CD1c-positive myeloid dendritic cell (primary cell): ENCODE measurements around the gene THAP7.
"Not testable (repeated sequence)": the region's sequence is repeated elsewhere in the genome, so short reads cannot be mapped to it uniquely, and the experiment has no call there.

Experiments
- DNase-seq: peaks from one replicate; pipeline ENCODE4 v3.0.0-alpha.2; 2016; ENCODE audit errors: extremely low spot score

Gene THAP7

DNA sequence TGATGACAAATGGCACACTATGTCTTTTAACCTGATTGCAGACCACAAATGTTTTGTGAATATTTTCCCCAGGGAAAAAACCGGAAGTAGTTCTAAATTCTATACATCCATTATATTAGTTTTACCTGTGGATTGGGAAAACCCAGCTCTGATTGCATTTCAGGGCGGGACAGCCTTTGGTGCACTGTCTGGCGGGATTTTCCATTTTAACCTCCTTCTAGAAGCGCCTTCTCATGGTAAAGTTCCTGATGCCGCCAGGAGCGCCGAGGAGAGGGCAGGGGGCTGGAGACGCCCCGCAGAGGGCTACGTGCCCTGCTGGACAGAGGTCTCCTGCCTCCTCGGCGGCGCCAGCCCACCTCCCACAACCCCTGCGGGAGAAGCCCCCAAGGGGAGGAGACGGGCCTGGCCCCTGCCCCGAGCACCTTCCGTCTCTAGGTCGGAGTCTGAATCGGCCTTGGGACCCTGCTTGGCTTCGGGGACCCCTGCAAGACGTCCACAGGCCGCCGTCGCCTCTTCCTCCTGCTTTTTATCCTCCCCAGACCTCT lies 11.8 kb upstream of the THAP7 start:
- DNase-seq, result no peak

DNA sequence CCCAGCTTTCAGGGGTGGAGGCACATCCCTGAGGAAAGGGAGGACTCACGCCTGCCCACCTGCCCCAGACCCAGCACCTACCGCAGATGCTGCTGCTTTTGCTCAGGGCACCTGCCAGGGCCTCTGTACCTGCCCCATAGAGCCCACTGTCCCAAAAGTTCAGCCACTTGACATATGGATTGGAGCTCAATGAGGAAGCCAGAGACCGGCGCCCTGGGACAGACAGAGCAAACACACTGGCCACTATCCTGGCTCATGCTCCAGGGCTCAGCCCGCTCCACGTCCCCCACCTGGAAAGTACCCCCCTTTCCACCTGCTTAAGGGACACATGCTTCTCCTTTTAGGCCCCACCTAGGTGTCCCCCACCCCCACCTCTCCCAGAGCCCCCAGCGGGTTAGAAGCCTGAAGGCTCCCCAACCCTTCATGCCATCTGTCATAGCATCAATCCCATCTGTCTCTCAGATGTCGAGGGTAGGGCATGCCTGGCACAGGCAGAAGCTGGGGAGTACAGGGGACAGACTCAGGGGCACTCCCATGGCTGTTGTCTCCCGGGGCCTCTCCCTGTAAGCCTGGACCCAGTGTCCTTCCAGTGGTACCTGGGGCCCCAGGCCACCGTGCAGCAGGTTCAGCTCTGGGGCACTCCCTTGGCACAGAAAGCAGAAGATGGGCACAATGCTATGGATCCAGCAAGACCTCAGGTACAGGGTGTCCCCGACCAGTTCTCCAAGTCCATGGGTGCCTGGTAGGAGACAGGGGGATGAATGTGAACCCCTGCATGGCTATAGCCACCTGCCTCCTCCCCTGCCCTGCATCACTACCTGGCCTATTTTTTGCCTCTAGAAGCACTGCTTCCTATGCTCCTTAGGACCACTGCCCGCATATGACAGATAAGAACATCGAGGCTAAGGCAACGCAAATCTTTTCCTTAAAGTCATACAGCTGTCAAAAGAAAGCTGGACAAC lies 10.8 kb upstream of the THAP7 start:
- DNase-seq, result no peak

GRCh38 chr22:21010426-21011113 lies 8.7 kb upstream of the THAP7 start:
- DNase-seq, result no peak

DNA sequence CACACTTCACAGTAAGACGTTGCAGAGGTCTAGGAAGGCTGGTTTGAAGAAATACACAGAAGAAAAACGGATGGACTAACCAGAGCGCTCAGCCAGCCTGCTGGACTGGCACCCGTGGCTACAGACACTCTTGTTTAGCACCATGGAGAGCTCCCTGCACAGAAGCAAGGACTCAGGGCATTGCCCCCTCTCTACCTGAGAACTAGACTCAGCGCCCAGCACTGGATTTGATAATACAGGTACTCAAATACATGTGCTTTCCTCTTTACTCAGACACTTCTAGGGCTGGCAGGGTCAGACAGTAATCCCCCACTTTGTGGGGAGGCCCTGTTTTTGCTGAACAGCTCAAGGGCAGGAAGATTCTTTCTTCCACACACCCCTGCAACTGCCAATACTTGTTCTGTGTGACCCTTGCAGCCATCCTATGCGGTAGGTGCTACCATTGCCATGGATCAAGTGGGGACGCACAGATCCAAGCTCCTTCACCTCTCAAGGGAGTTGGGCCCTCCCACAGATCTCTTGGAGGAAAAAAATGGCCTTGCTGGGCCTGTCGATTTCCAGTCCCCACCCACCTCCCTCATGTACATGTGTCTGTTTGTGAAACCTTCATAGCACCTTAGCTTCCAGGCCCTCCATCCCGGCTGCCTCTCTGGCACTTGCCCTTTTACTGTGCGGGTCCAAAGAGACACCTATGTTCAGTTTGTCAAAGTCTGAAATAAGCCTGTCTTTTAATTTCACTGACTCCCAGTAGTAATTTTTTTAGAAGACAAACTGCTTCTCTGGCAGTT lies 7.9 kb upstream of the THAP7 start:
- peak; percentile 15 for DNase-seq

DNA sequence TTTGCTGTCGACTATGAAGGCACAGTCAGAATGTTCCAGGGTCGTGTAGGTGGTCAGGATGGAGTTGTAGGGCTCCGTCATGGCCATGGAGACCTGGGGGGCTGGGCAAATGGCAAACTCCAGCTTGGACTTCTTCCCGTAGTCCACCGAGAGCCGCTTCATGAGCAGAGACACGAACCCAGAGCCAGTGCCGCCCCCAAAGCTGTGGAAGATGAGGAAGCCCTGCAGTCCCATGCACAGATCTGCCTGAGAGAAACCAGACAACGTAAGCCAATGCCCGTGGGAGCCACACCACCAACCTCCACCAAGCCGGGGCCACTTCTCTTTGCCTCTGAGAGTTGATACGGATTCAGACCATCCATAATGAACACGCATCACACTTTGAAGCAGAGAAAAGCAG lies 7.3 kb upstream of the THAP7 start:
- DNase-seq, result not testable (repeated sequence)

DNA sequence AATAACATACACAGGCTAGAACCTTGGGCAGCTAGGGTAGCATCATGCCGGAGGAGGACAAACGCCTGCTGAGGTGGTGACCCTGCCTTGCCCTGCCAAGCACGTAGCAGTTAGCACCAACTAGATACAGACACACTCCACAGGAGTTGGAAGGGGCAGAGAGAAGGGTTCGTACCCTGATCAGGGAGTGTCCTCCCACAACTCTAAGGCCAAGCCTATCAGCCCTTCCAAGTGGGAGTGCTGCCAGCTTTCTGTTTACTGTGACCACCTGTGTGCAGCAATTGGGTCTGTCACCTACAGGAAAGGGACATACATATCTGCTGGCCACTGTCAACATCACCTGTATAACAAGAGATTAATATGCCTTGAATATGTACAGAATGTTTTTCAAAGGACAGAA lies 1.9 kb upstream of the THAP7 start:
- no peak for DNase-seq

GRCh38 chr22:21000987-21001600 lies 824 bp downstream of the THAP7 start:
- DNase-seq, result no peak

- DNase-seq, result no peak
These were observed 1.5 kb downstream of the THAP7 start for GRCh38 chr22:21000207-21000986.

DNA sequence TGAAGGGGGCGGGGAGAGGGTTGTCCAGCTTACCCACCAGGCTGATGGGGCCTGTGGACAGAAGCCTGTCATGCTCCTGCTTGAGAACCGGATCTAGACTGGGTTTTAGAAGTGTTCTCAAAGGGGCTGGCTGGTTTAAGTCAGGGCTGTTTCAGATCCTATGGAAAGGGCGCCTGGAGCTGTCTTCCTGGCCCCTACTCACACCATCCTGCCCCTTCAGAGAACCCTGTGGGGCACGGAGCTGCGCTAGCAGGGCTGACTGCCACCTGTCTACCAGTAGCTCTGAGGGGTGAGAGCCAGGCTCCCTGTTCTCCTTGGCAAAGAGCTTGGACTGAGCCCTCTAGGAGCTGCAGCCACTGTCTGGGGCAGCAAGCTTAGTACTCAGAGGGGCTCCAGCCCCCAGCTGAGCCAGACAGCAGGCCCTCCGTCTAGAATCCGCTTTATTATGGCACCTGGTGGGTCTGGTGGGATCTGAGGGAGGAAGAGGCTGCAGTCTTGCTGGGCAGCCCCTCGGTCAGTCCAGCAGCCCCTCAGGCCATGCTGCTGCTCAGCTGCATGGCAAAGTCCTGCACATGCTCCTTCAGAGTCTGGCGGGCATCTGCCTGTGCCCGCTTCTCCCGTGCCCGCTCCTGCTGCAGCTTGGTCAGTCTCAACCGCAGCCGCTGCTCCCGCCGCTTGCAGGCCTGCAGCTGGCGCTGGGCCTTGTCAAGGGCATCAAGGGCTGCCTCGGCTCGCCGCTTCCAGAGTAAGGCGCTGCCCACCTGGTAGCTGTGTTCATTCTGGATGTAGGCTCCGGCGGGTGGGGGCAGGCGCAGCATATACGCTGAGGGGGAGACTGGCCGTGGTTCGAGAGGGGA lies 2.3 kb downstream of the THAP7 start:
- no peak for DNase-seq

DNA sequence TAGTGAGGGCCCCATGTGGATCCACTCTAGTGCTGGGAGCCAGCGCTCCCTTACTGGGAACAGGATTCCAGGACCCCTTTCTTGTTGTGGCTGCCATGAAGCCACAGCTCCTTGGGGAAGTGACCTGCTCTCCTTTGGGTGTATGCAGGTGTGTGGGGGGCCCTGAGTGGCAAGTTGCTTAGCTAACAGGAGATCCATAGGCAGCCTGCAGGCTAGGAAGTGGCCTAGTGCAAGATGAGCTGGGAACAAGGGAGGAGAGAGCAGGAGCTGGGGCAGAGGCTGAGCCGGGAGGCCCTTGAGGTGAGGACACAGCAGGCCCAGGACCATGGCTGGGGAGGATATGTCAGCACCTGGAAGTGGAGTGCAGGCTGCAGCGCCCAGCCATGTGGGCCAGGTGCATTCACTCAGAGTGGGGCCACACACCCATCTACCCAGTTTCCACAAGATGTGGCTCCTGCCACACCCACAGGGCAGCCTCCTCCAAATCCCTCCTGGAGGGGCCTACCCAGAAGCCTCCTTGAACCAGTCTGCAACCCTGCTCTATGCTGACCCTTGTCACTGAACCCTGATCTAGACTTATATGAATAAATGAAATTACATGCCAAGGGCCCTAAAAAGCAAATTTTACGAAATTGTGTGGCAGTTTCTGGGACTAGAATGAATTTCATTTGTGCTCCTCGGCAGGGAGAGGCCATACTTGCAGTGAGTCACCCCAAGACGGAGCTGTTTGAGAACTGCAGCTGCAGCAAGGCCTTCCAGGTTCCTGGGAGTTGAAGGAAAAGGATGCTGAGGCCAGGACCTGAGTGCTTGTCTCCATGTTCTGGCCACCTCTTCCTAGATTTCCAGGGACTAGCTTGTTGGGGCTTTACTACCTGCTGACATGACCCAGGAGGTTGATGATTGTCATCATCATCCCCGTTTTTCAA lies 3.2 kb downstream of the THAP7 start:
- DNase-seq, result no peak

DNA sequence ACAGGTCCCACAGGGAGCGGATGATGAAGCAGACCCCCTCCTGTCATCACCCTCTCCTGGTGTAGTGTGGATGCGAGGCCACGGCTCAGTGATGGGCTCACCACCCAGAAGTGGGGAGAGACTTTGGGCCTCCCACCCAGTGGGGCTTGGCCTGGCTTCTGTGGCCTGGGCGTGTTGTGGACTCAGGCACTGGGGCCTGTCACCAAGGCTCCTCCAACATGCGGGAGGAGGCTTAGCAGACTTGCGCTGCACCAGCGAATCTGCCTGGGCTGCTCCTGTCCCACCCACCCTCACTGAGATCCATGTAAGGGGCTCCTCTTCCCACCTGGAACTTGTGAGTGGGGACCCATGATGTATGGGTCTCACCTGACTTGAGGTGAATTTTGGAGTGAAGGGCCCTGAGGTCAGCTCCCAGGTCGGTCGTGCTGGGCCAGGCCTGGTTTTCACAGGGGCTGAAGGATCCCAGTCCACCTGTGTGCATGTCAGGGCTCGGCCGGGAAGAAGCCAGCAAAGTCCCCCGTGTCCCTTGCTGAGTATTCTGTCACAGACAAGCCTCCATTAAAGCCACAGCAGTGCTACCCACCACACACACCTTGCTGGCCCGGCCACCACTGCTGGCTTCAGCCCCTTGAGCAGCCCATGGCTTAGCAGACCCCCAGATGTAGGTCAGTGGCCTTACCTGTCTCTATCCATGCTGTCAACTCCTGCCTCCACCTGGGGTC lies 4.2 kb downstream of the THAP7 start:
- DNase-seq, result no peak

- DNase-seq, result no peak
These were observed 5.1 kb downstream of the THAP7 start for GRCh38 chr22:20996598-20997535.

DNA sequence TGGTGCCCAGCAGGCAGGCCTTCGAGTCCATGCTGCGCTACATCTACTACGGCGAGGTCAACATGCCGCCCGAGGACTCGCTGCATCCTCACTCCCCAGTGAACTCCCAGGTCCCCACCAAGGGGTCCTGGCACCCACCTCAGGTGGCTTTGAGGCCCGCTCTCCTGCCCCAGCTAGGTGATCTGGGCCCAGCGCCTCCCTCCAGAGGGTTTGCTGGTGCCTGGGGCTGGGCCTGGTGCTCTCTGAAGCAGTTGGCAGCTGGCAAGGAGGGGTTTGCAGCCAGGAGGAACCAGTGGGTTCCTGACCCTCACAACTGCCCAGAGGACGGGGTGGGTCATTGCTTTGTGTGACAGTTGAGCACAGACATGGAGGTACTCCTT lies 5.9 kb downstream of the THAP7 start:
- no peak for DNase-seq

DNA sequence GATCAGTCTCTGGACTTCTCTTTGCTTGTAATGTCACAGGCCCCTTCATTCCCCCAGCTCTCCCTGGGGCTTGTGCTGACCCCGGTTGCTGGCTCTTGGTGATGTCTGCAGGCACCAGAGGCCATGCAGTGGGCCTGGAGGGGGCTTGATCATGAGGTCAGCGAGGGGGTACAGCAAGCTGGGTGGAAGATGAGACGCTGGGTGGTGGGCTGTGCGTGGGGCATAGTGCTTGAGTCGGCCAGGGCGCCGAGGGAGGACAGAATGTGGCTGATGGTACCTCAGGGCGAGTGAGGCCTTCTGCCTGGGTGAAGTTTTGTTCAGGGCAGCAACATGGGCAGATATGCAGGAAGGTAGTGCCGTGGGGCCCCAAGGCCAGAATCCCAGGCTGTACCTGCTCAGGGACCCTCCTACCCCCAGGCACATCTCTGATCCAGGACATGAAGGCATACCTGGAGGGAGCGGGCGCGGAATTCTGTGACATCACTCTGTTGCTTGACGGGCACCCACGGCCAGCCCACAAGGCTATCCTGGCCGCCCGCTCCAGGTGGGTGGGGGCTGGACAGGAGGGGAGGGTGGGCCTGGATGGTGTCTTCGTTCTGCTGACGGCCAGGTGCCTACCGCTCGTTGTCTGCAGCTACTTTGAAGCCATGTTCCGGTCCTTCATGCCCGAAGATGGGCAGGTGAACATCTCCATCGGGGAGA lies 6.4 kb downstream of the THAP7 start:
- DNase-seq, result no peak

- no peak for DNase-seq
These were observed 7.0 kb downstream of the THAP7 start for GRCh38 chr22:20994902-20995241.

DNA sequence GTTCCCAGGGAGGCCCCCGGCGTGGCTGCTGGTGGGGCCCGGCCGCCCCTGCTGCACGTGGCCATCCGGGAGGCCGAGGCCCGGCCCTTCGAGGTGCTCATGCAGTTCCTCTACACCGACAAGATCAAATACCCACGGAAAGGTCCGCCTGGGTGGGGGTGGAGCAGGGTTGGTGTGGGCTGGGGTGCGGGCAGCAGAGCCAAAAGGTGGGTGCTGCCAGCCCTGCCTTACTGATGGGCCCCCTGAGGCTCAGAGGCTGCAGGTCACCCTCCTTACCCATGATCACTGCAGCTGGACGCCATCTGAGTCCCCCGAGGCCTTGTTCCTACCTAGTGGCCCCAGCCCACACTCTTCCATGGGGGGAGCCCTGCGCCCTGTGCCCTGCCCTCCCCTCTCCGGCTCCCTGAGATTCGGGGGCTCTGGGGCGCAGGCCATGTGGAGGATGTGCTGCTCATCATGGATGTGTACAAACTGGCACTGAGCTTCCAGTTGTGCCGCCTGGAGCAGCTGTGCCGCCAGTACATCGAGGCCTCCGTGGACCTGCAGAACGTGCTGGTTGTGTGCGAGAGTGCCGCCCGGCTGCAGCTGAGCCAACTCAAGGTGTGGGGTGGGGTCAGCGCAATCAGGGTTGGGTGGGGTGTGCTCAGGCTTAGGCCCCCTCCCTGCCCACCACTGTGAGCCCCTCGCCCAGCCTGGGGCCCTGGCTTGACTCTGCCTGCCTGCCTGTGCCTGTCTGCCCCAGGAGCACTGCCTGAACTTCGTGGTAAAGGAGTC lies 7.6 kb downstream of the THAP7 start:
- no peak for DNase-seq
